K562 (cell line): Measurements from ENCODE around the gene TOGARAM2. TPM values are rescaled to one million over a fixed set of nuclear protein-coding genes. Genes with fewer than 3 reads are reported as not detected.

ENCODE experiments used
- ATAC-seq: fragments of 200-7000 bp; cut with Tn5 transposase; 3 replicates; pipeline ENCODE4 v1.9.1; 2020; ENCODE audit warnings: moderate library complexity
- BruUV-seq: library from RNA; stranded (reverse); fragments of 400-500 nt; replicated peaks from 2 replicates; lab custom pipeline; 2021; lab: Mats Ljungman, UMichigan
- CTCF ChIA-PET: fragments of 300-600 bp; formaldehyde crosslinking; extraction: SDS; loops from one replicate; lab custom pipeline; 2021; ENCODE audit warnings: low intra/inter-chr PET ratio; lab: Yijun Ruan, JAX
- POLR2A ChIA-PET: fragments of 300-600, 350-650 bp; sonication (Branson Sonifier 250); formaldehyde crosslinking; extraction: SDS; loops from one replicate; lab custom pipeline; 2021; ENCODE audit warnings: antibody characterized with exemption, inconsistent platforms; lab: Yijun Ruan, JAX
- DNase-seq, 4 experiments: peaks; one replicate each; pipeline versions ENCODE4 v3.0.0 to v3.0.0-alpha.2; 2011 to 2018; ENCODE audit warnings: low spot score in 3 of 4, mixed read lengths in 3 of 4; ENCODE audit errors: extremely low read depth in 1 of 4
- FAIRE-seq: peaks from 2 replicates; lab custom pipeline; 2011; peaks lifted over from hg19 to GRCh38; lab: Jason Lieb, UNC
- H2AFZ ChIP-seq: 2 replicates; pipeline ENCODE4 v1.6.0; 2011; ENCODE audit warnings: low read depth, low read length, control low read depth, inconsistent platforms
- H3K27ac ChIP-seq: fragments of 200-600 bp; 3 replicates; pipeline ENCODE4 v1.8.0; 2011; ENCODE audit warnings: low read depth, mild to moderate bottlenecking, control low read depth, inconsistent platforms, low read length, moderate library complexity, mixed read lengths; ENCODE audit errors: extremely low read depth
- H3K27me3 ChIP-seq, 2 experiments: fragments of 300-600 bp in 1 of 2; 2 replicates in 1 of 2; 3 replicates in 1 of 2; pipeline versions ENCODE4 v1.6.0 to v1.8.0; 2011; ENCODE audit warnings: inconsistent platforms in 2 of 2, low read length in 2 of 2, mild to moderate bottlenecking in 1 of 2, mixed read lengths in 1 of 2, moderate library complexity in 1 of 2; ENCODE audit not compliant: control insufficient read depth in 2 of 2, insufficient read depth in 2 of 2
- H3K36me3 ChIP-seq: fragments of 300-600 bp; 3 replicates; pipeline ENCODE4 v1.8.0; 2011; ENCODE audit warnings: mild to moderate bottlenecking, low read length, inconsistent platforms; ENCODE audit not compliant: control insufficient read depth, insufficient read depth
- H3K4me1 ChIP-seq, 2 experiments: fragments of 200-600 bp in 1 of 2; replicated peaks in 1 of 2; 2 replicates in 1 of 2; 3 replicates in 1 of 2; pipeline versions ENCODE4 v1.5.1 to v1.8.0; 2011; ENCODE audit warnings: inconsistent platforms in 2 of 2, low read length in 2 of 2, mild to moderate bottlenecking in 1 of 2, mixed read lengths in 1 of 2, moderate library complexity in 1 of 2; ENCODE audit not compliant: control insufficient read depth in 2 of 2, insufficient read depth in 2 of 2
- H3K4me2 ChIP-seq: 2 replicates; pipeline ENCODE4 v1.6.1; 2011; ENCODE audit warnings: low read length, control low read depth, inconsistent platforms, mixed read lengths; ENCODE audit not compliant: insufficient read depth
- H3K4me3 ChIP-seq: fragments of 200-600 bp; sonication (generic), shearing (Covaris generic); 2 replicates; pipeline ENCODE4 v1.5.1; 2016; ENCODE audit warnings: control low read depth, inconsistent platforms
- H3K79me2 ChIP-seq: fragments of 200-600 bp; 3 replicates; pipeline ENCODE4 v1.8.0; 2011; ENCODE audit warnings: low read length, inconsistent platforms; ENCODE audit not compliant: control insufficient read depth, insufficient read depth
- H3K9ac ChIP-seq, 2 experiments: 2 replicates each; pipeline versions ENCODE4 v1.6.0 to v1.6.1; 2011; ENCODE audit warnings: low read depth in 2 of 2, low read length in 2 of 2, control low read depth in 1 of 2, inconsistent platforms in 1 of 2, mild to moderate bottlenecking in 1 of 2, mixed read lengths in 1 of 2; ENCODE audit not compliant: insufficient read depth in 1 of 2
- H3K9me1 ChIP-seq: one replicate; pipeline ENCODE4 v1.6.0; 2011; ENCODE audit warnings: inconsistent platforms, mild to moderate bottlenecking, low read length, moderate library complexity; ENCODE audit not compliant: control insufficient read depth, insufficient read depth
- H3K9me3 ChIP-seq: replicated peaks from 2 replicates; pipeline ENCODE4 v1.5.1; 2011; ENCODE audit warnings: low read depth, low read length, inconsistent platforms; ENCODE audit not compliant: control insufficient read depth, insufficient read depth
- H4K20me1 ChIP-seq: replicated peaks from 2 replicates; pipeline ENCODE4 v1.6.1; 2011; ENCODE audit warnings: low read length, inconsistent platforms, mixed read lengths; ENCODE audit not compliant: control insufficient read depth, insufficient read depth
- CBFA2T2 ChIP-seq: fragments of 450-650 bp; conservative IDR thresholded peaks from 2 replicates; pipeline ENCODE4 v1.6.1; 2017; ENCODE audit warnings: mild to moderate bottlenecking
- ETV5 ChIP-seq: sonication (generic); formaldehyde crosslinking; IDR thresholded peaks from 2 replicates; pipeline ENCODE4 v1.4.0; 2020; ENCODE audit warnings: low read depth, mild to moderate bottlenecking, missing genetic modification reagents
- GABPB1 ChIP-seq: sonication (generic); formaldehyde crosslinking; IDR thresholded peaks from 2 replicates; pipeline ENCODE4 v1.8.0; 2022; ENCODE audit warnings: mild to moderate bottlenecking, missing genetic modification reagents
- NRF1 ChIP-seq, 2 experiments: fragments of 450-650 bp; IDR thresholded peaks in 1 of 2; conservative IDR thresholded peaks in 1 of 2; 2 replicates each; pipeline ENCODE4 v1.6.1; 2014; ENCODE audit warnings: mild to moderate bottlenecking in 2 of 2
- OTX1 ChIP-seq: fragments of 450-650 bp; formaldehyde crosslinking; IDR thresholded peaks from 2 replicates; pipeline ENCODE4 v1.4.0; 2022; ENCODE audit warnings: mild to moderate bottlenecking
- RAD51 ChIP-seq: fragments of 450-650 bp; IDR thresholded peaks from 2 replicates; pipeline ENCODE4 v1.7.1; 2016; ENCODE audit warnings: low read depth, mild to moderate bottlenecking, borderline replicate concordance
- TEAD4 ChIP-seq, 2 experiments: sonication (generic) in 1 of 2; formaldehyde crosslinking in 1 of 2; IDR thresholded peaks; 2 replicates each; pipeline versions ENCODE4 v1.6.1 to v1.8.0; 2012 to 2022; ENCODE audit warnings: borderline replicate concordance in 1 of 2, inconsistent platforms in 1 of 2, low read length in 1 of 2, mild to moderate bottlenecking in 1 of 2, missing genetic modification reagents in 1 of 2
- ZFP36 ChIP-seq: fragments of 150-350 bp; IDR thresholded peaks from 2 replicates; pipeline ENCODE4 v1.6.1; 2018; ENCODE audit warnings: low read length, low read depth; ENCODE audit not compliant: partially characterized antibody
- ZNF3 ChIP-seq: fragments of 250-450 bp; sonication (Bioruptor Pico); IDR thresholded peaks from 2 replicates; pipeline ENCODE4 v1.5.0; 2021; ENCODE audit warnings: mild to moderate bottlenecking, moderate library complexity
- ZNF830 ChIP-seq: fragments of 250-450 bp; sonication (Bioruptor Pico); IDR thresholded peaks from 2 replicates; pipeline ENCODE4 v1.5.0; 2021; ENCODE audit warnings: mild to moderate bottlenecking
- WGBS: fragments of 100-300 bp; shearing (Covaris generic); methylation state at CpG from one replicate; pipeline ENCODE4 v1.1.6; 2016; ENCODE audit warnings: low coverage, mixed read lengths; ENCODE audit not compliant: insufficient coverage; ENCODE audit errors: missing lambda C conversion rate; 5-methylcytosine and 5-hydroxymethylcytosine counted together
- in situ Hi-C: fragments of 300-500 bp; cut with MboI; formaldehyde crosslinking; loops from 4 replicates; pipeline ENCODE4 v1.15.0; 2018; ENCODE audit warnings: inconsistent platforms, mixed read lengths
- intact Hi-C: fragments of 100-400 bp; cut with micrococcal nuclease; formaldehyde crosslinking; loops from 2 replicates; pipeline ENCODE4 v1.14.2; 2022
- polyA plus RNA-seq, 8 experiments: library from polyadenylated mRNA; depleted of rRNA in 4 of 8; stranded (reverse) in 5 of 8; unstranded in 3 of 8; fragments of >200 nt; fragmentation: Nextera tagmentation in 2 of 8; fragmentation: Illumina TruSeq in 1 of 8; extraction: Ambion mirVana in 2 of 8; extraction: Trizol in 1 of 8; gene quantifications; 2 replicates each; pipeline versions ENCODE4 v1.2.1 to v1.2.3, GENCODE V29; 2011 to 2014; ENCODE audit warnings: inconsistent platforms in 1 of 8, missing spikeins in 1 of 8
- total RNA-seq, 7 experiments: library from RNA; depleted of rRNA in 6 of 7; stranded (reverse); fragments of >200 nt in 6 of 7; fragmentation: Illumina TruSeq in 2 of 7; extraction: Trizol in 2 of 7; gene quantifications; 2 replicates each; pipeline versions ENCODE4 v1.2.1 to v1.2.3, GENCODE V29; 2011 to 2021; ENCODE audit warnings: low replicate concordance in 1 of 7
- TF ChIP-seq, protein P1 (sequence below): sonication (generic); formaldehyde crosslinking; IDR thresholded peaks from 2 replicates; pipeline ENCODE4 v1.8.0; 2022; ENCODE audit warnings: missing genetic modification reagents, mild to moderate bottlenecking, moderate library complexity, borderline replicate concordance
- TF ChIP-seq, protein P2 (sequence below): sonication (generic); formaldehyde crosslinking; IDR thresholded peaks from 2 replicates; pipeline ENCODE4 v1.5.0; 2020; ENCODE audit warnings: missing genetic modification reagents
- TF ChIP-seq, protein P3 (sequence below): fragments of 450-650 bp; IDR thresholded peaks from 2 replicates; pipeline ENCODE4 v1.6.1; 2018; ENCODE audit not compliant: partially characterized antibody
- TF ChIP-seq, protein P4 (sequence below): sonication (generic); formaldehyde crosslinking; IDR thresholded peaks from 2 replicates; pipeline ENCODE4 v1.9.0; 2022; ENCODE audit warnings: mild to moderate bottlenecking, missing genetic modification reagents

Gene TOGARAM2
- total and polyA plus RNA-seq, 9 of the 15 experiments (the other 6 are each of a cell fraction or from before 2014, with no cell fraction given) = not detected

DNA sequence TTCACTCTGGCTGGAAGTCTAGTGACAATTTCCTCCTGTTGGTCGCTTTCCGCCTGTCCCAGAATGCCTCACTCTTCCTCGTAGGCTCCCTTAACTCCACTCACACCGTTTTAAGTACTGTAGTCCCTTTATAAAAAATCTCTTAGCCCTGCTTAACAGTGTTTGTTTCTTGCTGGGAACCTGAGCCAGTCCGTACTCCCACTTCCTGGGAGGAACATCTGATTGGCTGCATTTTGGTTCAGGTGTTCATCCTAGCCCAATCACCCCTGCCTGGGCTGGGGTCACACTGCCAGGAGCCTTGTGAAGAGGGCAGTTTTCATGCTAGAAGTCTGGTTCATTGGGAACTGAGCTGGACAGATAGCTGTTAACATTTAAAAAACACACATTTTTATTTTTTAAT is 25.6 kb upstream of the TOGARAM2 start (continued):
- TF ChIP-seq, protein P1, sequence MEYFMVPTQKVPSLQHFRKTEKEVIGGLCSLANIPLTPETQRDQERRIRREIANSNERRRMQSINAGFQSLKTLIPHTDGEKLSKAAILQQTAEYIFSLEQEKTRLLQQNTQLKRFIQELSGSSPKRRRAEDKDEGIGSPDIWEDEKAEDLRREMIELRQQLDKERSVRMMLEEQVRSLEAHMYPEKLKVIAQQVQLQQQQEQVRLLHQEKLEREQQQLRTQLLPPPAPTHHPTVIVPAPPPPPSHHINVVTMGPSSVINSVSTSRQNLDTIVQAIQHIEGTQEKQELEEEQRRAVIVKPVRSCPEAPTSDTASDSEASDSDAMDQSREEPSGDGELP = no peak
- TF ChIP-seq ZFP36 = no peak
- TF ChIP-seq ZNF3 = no peak

DNA sequence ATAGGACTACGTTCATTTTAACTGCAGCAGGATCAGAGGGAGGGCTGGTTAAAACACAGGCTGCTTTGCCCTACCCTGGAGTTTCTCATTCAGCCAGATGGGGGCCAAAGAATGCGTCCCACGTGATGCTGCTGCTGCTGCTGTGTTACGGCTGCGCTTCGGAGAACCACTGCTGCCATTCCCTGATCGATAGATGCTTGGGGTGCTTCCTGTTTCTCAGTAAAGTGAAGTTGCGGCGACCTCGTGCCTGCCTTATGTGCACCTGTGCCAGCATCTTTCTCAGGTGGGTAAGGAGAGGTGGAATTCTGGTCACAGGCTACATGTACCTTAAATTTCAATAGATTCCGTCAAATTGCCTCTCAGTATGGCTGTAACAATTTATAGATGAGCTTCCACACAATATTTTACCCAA is 24.7 kb upstream of the TOGARAM2 start:
- WGBS = 10% methylated on average over 11 of the region's 11 CpGs
- Histone ChIP-seq H3K9me1 (no peaks in the 10 kb centered on the region), H3K36me3 (no peaks in the 10 kb centered on the region), H3K4me3 (peak overlapping the region; percentile 6; the same call in 1 of the 2 replicates), H3K9ac (no peak overlapping the region), H3K9me3 (no peaks in the 10 kb centered on the region), H2AFZ (peak overlapping the region; percentile 53), H3K27me3 (peaks cover 14 to 16% of the 10 kb centered on the region in 2 experiments; a peak in 4 of 5 replicates), H3K27ac (no peak overlapping the region), H3K4me1 (peaks cover 5 to 6% of the 10 kb centered on the region in 2 experiments; a peak in 4 of 5 replicates), H4K20me1 (peaks cover 4% of the 10 kb centered on the region; the same call in 1 of the 2 replicates), H3K79me2 (no peaks in the 10 kb centered on the region), H3K4me2 (peak overlapping the region; percentile 59)
- peak; percentile 83 for ATAC-seq
- no peak for FAIRE-seq
- intact Hi-C loops (loop anchor here (5.0 to 10.0 kb wide), 5 partner anchors 56 to 1118 kb away; no protein-coding TSS in a partner anchor), in situ Hi-C loops (loop anchor here (5.0 to 25.0 kb wide), 3 partner anchors 134 to 1106 kb away; no protein-coding TSS in a partner anchor)
- ChIA-PET CTCF (interaction anchor here (0.6 to 3.9 kb wide), 5 partner anchors 135 to 1070 kb away, joined by 3 to 48 read pairs (median 5); no protein-coding TSS in a partner anchor), POLR2A (interaction anchor here (0.7 kb wide), 1 partner anchor 11 kb away, joined by 3 read pairs; no protein-coding TSS in a partner anchor)
- DNase-seq = peak; percentile 48 to 76 (median 64)
- no TSS peak for BruUV-seq
- TF ChIP-seq, protein P2, sequence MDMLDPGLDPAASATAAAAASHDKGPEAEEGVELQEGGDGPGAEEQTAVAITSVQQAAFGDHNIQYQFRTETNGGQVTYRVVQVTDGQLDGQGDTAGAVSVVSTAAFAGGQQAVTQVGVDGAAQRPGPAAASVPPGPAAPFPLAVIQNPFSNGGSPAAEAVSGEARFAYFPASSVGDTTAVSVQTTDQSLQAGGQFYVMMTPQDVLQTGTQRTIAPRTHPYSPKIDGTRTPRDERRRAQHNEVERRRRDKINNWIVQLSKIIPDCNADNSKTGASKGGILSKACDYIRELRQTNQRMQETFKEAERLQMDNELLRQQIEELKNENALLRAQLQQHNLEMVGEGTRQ (CRISPR knock-in tag) = peak; percentile 88
- TF ChIP-seq OTX1 (no peak), CBFA2T2 (0 out of 2 replicates have a peak, but pooled peaks have one; percentile 10), ZNF830 (no peak), RAD51 (peak; percentile 76; the same call in 1 of the 2 replicates), GABPB1 (CRISPR knock-in tag) (0 out of 2 replicates have a peak, but pooled peaks have one; percentile 19), NRF1 (conservative IDR thresholded peaks at IDR 0.05 in 1 of 2, IDR thresholded peaks at IDR 0.05 in 1 of 2) (peak; percentile 23 to 42; a peak in 2 of 4 replicates), TEAD4 (IDR thresholded peaks at IDR 0.05; ENCODE audit: low read length) (peak; percentile 21; the same call in 1 of the 2 replicates), TEAD4 (CRISPR knock-in tag; IDR thresholded peaks at IDR 0.05; ENCODE audit: borderline replicate concordance) (peak; percentile 32; the same call in 1 of the 2 replicates), ETV5 (CRISPR knock-in tag) (no peak)
- TF ChIP-seq, protein P3, sequence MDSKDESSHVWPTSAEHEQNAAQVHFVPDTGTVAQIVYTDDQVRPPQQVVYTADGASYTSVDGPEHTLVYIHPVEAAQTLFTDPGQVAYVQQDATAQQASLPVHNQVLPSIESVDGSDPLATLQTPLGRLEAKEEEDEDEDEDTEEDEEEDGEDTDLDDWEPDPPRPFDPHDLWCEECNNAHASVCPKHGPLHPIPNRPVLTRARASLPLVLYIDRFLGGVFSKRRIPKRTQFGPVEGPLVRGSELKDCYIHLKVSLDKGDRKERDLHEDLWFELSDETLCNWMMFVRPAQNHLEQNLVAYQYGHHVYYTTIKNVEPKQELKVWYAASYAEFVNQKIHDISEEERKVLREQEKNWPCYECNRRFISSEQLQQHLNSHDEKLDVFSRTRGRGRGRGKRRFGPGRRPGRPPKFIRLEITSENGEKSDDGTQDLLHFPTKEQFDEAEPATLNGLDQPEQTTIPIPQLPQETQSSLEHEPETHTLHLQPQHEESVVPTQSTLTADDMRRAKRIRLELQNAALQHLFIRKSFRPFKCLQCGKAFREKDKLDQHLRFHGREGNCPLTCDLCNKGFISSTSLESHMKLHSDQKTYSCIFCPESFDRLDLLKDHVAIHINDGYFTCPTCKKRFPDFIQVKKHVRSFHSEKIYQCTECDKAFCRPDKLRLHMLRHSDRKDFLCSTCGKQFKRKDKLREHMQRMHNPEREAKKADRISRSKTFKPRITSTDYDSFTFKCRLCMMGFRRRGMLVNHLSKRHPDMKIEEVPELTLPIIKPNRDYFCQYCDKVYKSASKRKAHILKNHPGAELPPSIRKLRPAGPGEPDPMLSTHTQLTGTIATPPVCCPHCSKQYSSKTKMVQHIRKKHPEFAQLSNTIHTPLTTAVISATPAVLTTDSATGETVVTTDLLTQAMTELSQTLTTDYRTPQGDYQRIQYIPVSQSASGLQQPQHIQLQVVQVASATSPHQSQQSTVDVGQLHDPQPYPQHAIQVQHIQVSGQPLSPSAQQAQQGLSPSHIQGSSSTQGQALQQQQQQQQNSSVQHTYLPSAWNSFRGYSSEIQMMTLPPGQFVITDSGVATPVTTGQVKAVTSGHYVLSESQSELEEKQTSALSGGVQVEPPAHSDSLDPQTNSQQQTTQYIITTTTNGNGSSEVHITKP = peak; percentile 26
- TF ChIP-seq, protein P4, sequence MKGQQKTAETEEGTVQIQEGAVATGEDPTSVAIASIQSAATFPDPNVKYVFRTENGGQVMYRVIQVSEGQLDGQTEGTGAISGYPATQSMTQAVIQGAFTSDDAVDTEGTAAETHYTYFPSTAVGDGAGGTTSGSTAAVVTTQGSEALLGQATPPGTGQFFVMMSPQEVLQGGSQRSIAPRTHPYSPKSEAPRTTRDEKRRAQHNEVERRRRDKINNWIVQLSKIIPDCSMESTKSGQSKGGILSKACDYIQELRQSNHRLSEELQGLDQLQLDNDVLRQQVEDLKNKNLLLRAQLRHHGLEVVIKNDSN = peak; percentile 92
